Chondrocyte (in vitro differentiated cells): ENCODE results near the gene LRMDA. TPM values are rescaled to one million over a fixed set of nuclear protein-coding genes. Genes with fewer than 3 reads are reported as not detected.

ENCODE experiments used
- DNase-seq: peaks from one replicate; pipeline ENCODE4 v3.0.0; 2021; ENCODE audit warnings: mixed read lengths, low spot score
- H3K27ac Mint-ChIP-seq: one replicate; pipeline ENCODE4 v1.8.0; 2021; ENCODE audit warnings: mild to moderate bottlenecking, moderate library complexity, mixed read lengths; ENCODE audit not compliant: unreplicated experiment
- H3K27me3 Mint-ChIP-seq: 2 replicates; pipeline ENCODE4 v1.8.0; 2021; ENCODE audit warnings: low read depth, mixed read lengths
- H3K36me3 Mint-ChIP-seq: 2 replicates; pipeline ENCODE4 v1.8.0; 2021; ENCODE audit warnings: low read depth, mixed read lengths
- H3K4me1 Mint-ChIP-seq: 2 replicates; pipeline ENCODE4 v1.8.0; 2021; ENCODE audit warnings: low read depth, mild to moderate bottlenecking, mixed read lengths
- H3K4me3 Mint-ChIP-seq: one replicate; pipeline ENCODE4 v1.8.0; 2021; ENCODE audit warnings: mild to moderate bottlenecking, moderate library complexity, mixed read lengths; ENCODE audit not compliant: unreplicated experiment
- H3K9me3 Mint-ChIP-seq: 2 replicates; pipeline ENCODE4 v1.8.0; 2021; ENCODE audit warnings: low read depth, mixed read lengths
- CTCF ChIP-seq: fragments of 200-600 bp; sonication (generic); IDR thresholded peaks from 2 replicates; pipeline ENCODE4 v1.5.0; 2021; ENCODE audit warnings: antibody characterized with exemption, mild to moderate bottlenecking, moderate library complexity
- total RNA-seq: library from RNA; stranded (reverse); gene quantifications from 3 replicates; pipeline ENCODE4 v1.2.1, GENCODE V29; 2021

LRMDA gene
- total RNA-seq, 1 donor from 2014 or later = 2.8 TPM

- DNase-seq = no peak
- H3K27ac Mint-ChIP-seq = no peak overlapping the region
These were observed 199.3 kb downstream of the LRMDA start for GRCh38 chr10:75630746-75631145.

GRCh38 chr10:75632805-75633462 is 201.5 kb downstream of the LRMDA start:
- H3K36me3 Mint-ChIP-seq = no peaks in the 10 kb centered on the region
- no peak for TF ChIP-seq CTCF
- H3K4me3 Mint-ChIP-seq = no peak overlapping the region
- H3K4me1 Mint-ChIP-seq = no peaks in the 10 kb centered on the region
- no peak for DNase-seq
- no peak overlapping the region for H3K27ac Mint-ChIP-seq
- peaks cover 30% of the 10 kb centered on the region for H3K27me3 Mint-ChIP-seq
- H3K9me3 Mint-ChIP-seq = no peaks in the 10 kb centered on the region

More at GRCh38 chr10:75630746-75631145, 199.3 kb downstream of the LRMDA start:
- Mint-ChIP-seq H3K36me3 (no peaks in the 10 kb centered on the region), H3K9me3 (no peaks in the 10 kb centered on the region), H3K27me3 (peaks cover 26% of the 10 kb centered on the region), H3K4me3 (no peak overlapping the region), H3K4me1 (no peaks in the 10 kb centered on the region)
- TF ChIP-seq CTCF = no peak

- Mint-ChIP-seq H3K27ac (no peak overlapping the region), H3K4me1 (no peaks in the 10 kb centered on the region), H3K9me3 (no peaks in the 10 kb centered on the region), H3K36me3 (no peaks in the 10 kb centered on the region), H3K27me3 (peaks cover 31% of the 10 kb centered on the region), H3K4me3 (no peak overlapping the region)
- TF ChIP-seq CTCF = no peak
- DNase-seq = no peak
These were observed 202.1 kb downstream of the LRMDA start for GRCh38 chr10:75633568-75633967.

GRCh38 chr10:75634947-75635346 is 203.5 kb downstream of the LRMDA start:
- no peak for TF ChIP-seq CTCF
- Mint-ChIP-seq H3K27ac (no peak overlapping the region), H3K4me3 (no peak overlapping the region), H3K27me3 (peaks cover 38% of the 10 kb centered on the region), H3K9me3 (no peaks in the 10 kb centered on the region), H3K36me3 (no peaks in the 10 kb centered on the region), H3K4me1 (no peaks in the 10 kb centered on the region)
- DNase-seq = no peak

- H3K9me3 Mint-ChIP-seq = no peaks in the 10 kb centered on the region
- no peak for TF ChIP-seq CTCF
- DNase-seq = no peak
- no peak overlapping the region for H3K4me3 Mint-ChIP-seq
- H3K36me3 Mint-ChIP-seq = no peaks in the 10 kb centered on the region
- H3K27me3 Mint-ChIP-seq = peaks cover 43% of the 10 kb centered on the region
- H3K4me1 Mint-ChIP-seq = no peaks in the 10 kb centered on the region
- no peak overlapping the region for H3K27ac Mint-ChIP-seq
These were observed 207.3 kb downstream of the LRMDA start for GRCh38 chr10:75638752-75639151.
